GM18909 (cell line): ENCODE data around the gene TLE4.
"Not testable (repeated sequence)": the region's sequence is repeated elsewhere in the genome, so short reads cannot be mapped to it uniquely, and the experiment has no call there.

Experiments used
- ATAC-seq: cut with Tn5 transposase; IDR thresholded peaks from one replicate; pipeline ENCODE4 v1.9.1; 2021; ENCODE audit warnings: mild to moderate bottlenecking; ENCODE audit not compliant: unreplicated experiment, poor library complexity

TLE4 gene

DNA sequence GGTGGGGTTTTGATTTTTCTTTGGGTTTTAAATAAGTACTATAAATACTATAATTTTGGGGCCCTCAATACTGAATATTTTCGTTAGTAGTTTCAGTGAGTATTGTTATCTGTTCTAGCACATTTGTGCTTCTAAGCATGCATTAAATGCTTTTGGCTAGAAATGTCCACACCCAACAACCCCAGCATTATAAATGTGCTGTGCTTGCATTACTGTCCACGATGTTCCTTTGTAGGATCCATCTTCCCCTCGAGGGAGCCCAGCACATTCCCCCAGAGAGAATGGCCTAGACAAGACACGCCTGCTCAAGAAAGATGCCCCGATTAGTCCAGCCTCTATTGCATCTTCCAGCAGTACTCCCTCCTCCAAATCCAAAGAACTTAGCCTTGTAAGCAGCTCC lies 134.7 kb downstream of the TLE4 start:
- ATAC-seq = no peak

- ATAC-seq = no peak
These were observed 135.8 kb downstream of the TLE4 start for GRCh38 chr9:79707589-79707988.

DNA sequence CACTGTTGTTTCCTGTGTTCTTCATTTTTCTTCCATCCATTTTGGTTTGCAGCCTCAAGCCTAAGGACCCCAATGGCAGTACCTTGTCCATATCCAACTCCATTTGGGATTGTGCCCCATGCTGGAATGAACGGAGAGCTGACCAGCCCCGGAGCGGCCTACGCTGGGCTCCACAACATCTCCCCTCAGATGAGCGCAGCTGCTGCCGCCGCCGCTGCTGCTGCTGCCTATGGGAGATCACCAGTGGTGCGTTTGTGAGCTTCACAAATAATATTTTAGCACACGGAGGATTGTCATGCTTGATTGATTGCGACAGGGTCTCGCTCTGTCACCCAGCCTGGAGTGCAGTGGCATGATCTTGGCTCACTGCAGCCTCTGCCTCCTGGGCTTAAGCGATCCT lies 136.8 kb downstream of the TLE4 start:
- ATAC-seq = no peak

- ATAC-seq = no peak
These were observed 138.2 kb downstream of the TLE4 start for GRCh38 chr9:79709743-79710674.

DNA sequence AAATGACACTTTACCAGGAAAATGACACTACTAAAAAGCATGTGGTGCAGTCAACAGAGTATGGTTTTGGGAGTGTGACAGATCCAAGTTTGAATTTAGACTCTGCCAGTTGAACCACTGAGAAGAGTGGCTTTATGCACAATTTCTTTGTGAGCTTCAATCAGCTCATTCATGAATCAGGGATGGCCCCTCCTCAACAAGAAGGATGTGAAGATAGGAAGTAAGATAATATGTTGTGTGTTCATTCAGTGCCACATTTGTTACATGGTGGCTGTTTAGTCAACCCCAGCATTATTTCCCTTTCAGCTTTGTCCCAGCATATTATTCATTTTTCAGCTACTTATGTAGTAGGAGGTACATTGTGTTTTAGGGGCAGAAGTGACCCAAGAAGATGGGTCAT lies 140.1 kb downstream of the TLE4 start:
- no peak for ATAC-seq

- ATAC-seq = no peak
These were observed 147.3 kb downstream of the TLE4 start for GRCh38 chr9:79719021-79719420.

GRCh38 chr9:79719989-79720388 lies 148.2 kb downstream of the TLE4 start:
- ATAC-seq = no peak

GRCh38 chr9:79731171-79731890 lies 159.6 kb downstream of the TLE4 start:
- peak; percentile 85 for ATAC-seq

DNA sequence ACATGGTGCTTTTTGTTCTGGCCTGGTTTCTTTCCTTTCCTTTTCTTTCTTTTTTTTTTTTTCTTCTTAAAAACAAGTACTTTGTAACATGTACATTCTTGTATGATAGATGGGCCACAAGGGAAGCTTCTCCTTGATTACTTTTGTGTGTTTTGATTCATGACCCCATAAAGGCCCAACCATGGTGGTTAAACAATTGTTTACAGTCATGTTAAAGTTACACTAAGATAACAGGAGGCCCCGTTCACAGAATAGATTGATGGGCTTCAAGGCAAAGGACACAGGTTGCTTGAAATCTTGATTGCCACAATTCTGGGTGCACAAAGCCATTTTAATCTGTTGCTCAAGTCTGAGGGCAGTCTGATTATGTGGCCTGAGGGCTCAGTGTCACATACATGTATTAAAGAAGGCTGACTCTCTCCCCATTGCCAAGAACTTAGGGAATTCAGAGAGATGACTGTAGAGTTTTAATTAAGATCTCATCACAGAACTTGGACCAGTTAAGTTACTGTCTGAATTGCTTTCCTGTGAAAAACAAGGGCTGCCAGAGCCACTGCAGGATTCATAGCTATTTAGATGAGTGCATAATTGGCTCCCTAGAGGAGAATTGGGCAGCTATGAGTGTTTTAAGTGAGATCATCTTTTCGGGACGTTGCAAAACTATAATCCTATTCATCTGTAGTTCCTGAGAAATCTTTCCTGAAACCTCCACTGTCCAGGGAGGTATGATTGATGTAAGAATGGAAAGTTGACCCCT lies 163.4 kb downstream of the TLE4 start:
- no peak for ATAC-seq

- ATAC-seq = no peak
These were observed 164.3 kb downstream of the TLE4 start for GRCh38 chr9:79736051-79736450.

- ATAC-seq = no peak
These were observed 169.6 kb downstream of the TLE4 start for GRCh38 chr9:79741381-79741780.

DNA sequence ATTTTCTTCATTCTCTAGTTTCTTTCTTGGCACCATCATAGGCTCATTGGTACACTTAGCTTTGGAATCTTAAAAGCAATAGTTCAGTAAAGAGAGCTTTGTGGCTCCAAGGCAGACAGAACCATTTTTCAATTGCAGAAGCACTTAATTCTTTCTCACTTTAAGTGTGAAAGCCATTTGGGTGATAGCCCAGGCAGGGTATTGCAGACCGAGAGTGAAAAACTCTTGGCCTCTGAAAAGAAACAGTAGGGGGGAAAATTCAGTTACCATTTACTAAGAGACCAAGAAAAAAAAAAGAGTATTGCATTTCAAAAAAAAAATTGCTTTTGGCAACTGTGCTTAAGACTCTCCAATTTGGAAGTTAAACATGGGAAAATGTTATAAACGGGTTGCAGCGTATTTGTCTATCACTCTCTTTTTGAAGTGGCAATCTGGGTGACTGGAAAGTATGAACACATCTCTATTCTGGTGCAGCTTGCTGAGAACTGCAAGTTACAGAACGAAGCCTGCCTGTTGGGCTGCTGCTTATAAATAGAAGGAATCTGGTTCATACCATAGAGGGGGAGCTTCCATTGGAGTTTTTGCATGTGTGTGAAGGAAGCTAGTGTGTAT lies 170.5 kb downstream of the TLE4 start:
- ATAC-seq = no peak

- no peak for ATAC-seq
These were observed 172.8 kb downstream of the TLE4 start for GRCh38 chr9:79744521-79744920.

- no peak for ATAC-seq
These were observed 174.1 kb downstream of the TLE4 start for GRCh38 chr9:79745752-79746336.

- not testable (repeated sequence) for ATAC-seq
These were observed 180.2 kb downstream of the TLE4 start for GRCh38 chr9:79751895-79752466.

- ATAC-seq = no peak
These were observed 184.6 kb downstream of the TLE4 start for GRCh38 chr9:79756414-79756813.

DNA sequence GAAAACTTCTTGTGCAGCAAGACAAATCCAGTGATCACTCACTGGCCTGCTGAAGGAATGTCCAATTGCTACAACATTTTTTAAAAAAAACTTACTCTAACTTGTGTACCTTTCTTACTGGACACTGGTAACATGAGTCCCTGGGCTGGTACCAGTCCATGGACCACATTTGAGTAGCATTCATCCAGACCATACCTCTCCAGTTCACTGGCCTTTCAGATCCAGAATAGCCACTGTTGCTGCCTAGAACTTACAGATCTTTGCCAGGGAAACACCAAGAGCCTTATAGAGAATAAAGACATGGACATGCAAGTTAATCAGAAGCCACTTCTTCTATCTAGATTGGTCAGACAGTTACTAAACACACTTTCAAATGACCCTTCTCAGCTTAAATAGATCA lies 185.3 kb downstream of the TLE4 start:
- no peak for ATAC-seq

- ATAC-seq = no peak
These were observed 186.3 kb downstream of the TLE4 start for GRCh38 chr9:79757881-79758669.

DNA sequence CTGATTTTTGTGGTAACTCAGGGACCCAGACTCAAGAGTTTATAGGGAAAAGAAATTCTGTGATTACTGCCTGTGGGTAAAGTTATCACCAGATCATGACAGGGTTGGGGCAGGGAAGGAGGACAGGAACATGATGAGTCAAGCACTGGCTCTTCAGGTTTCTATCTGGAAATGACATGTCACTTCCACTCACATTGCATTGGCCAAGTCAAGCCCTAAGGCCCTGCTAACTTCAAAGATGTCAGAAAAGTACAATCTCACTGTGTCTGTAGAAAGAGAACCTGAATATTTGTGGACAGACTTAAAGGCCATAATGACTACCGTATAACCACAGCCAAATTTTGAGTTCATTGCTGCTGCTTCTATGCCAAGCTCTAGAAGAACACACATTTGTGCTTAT lies 187.7 kb downstream of the TLE4 start:
- ATAC-seq = no peak
